Activated CD8-positive, alpha-beta T cell treated with anti-CD3 and anti-CD28 coated beads for 36 hours (primary cell): ENCODE measurements around the gene BNC2. TPM values are rescaled to one million over a fixed set of nuclear protein-coding genes. Genes with fewer than 3 reads are reported as not detected.

Experiments used
- ATAC-seq: fragments of 200-7000 bp; cut with Tn5 transposase; one replicate; pipeline ENCODE4 v1.10.0; 2021; ENCODE audit warnings: mild to moderate bottlenecking, moderate library complexity
- CTCF ChIA-PET: fragments of 350-600 bp; sonication (Branson Sonifier 250); formaldehyde crosslinking; loops from one replicate; lab custom pipeline; 2021; ENCODE audit warnings: antibody characterized with exemption; lab: Charles Lee
- POLR2A ChIA-PET: fragments of 350-600 bp; sonication (Branson Sonifier 250); formaldehyde crosslinking; loops from one replicate; lab custom pipeline; 2021; ENCODE audit warnings: antibody characterized with exemption; lab: Charles Lee
- DNase-seq: peaks from one replicate; pipeline ENCODE4 v3.0.0-alpha.2; 2020
- H3K27ac Mint-ChIP-seq: one replicate; pipeline ENCODE4 v1.8.0; 2021; ENCODE audit warnings: mild to moderate bottlenecking, mixed read lengths
- H3K27me3 Mint-ChIP-seq: one replicate; pipeline ENCODE4 v1.8.0; 2021; ENCODE audit warnings: mixed read lengths
- H3K36me3 Mint-ChIP-seq: one replicate; pipeline ENCODE4 v1.8.0; 2021; ENCODE audit warnings: low read depth, mixed read lengths
- H3K4me1 Mint-ChIP-seq: one replicate; pipeline ENCODE4 v1.8.0; 2021; ENCODE audit warnings: low read depth, mixed read lengths
- H3K4me3 Mint-ChIP-seq: one replicate; pipeline ENCODE4 v1.8.0; 2021; ENCODE audit warnings: mild to moderate bottlenecking, moderate library complexity, mixed read lengths
- H3K9me3 Mint-ChIP-seq: one replicate; pipeline ENCODE4 v1.8.0; 2021; ENCODE audit warnings: mixed read lengths
- CTCF ChIP-seq: fragments of 200-600 bp; IDR thresholded peaks from one replicate; pipeline ENCODE4 v1.8.0; 2022; ENCODE audit warnings: antibody characterized with exemption, mild to moderate bottlenecking
- intact Hi-C: fragments of 100-400 bp; cut with micrococcal nuclease; formaldehyde crosslinking; loops from one replicate; pipeline ENCODE4 v1.10.0; 2022
- total RNA-seq, 2 experiments: library from RNA; stranded (reverse); gene quantifications; one replicate each; pipeline ENCODE4 v1.2.3, GENCODE V29; 2021

BNC2 gene
- total RNA-seq, 2 experiments from 2014 or later = not detected

- Mint-ChIP-seq H3K9me3 (no peaks in the 10 kb centered on the region), H3K4me3 (no peak overlapping the region), H3K36me3 (no peaks in the 10 kb centered on the region), H3K27me3 (no peaks in the 10 kb centered on the region), H3K27ac (no peak overlapping the region), H3K4me1 (no peaks in the 10 kb centered on the region)
- ChIA-PET POLR2A (no interaction called here), CTCF (interaction anchor here (1.4 kb wide), 1 partner anchor 8 kb away, joined by 3 read pairs; no protein-coding TSS in a partner anchor)
- intact Hi-C loops = no loop called here
- DNase-seq (no peak), ATAC-seq (no peak)
- no peak for TF ChIP-seq CTCF
Measured at GRCh38 chr9:16619402-16619801, 251.1 kb downstream of the BNC2 start.

DNA sequence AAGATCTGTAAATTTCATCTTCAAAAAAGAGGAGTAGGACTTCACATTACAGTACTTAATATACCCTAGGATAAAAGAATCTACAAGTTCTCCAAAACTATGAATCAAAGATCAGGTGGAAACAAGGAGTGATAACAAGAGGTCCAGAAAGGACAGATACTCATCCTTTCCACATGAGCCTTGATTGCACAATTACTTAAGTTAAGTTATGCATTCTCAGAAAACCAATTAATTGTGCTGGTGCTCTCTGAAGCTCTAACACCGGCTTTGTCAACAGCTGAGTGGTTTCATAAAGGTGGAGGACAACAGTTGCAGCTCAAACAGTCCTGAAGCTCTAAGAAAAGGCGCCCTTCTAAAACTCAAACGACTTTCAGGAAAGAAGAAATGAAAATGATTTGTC is 251.9 kb downstream of the BNC2 start:
- no peak for TF ChIP-seq CTCF
- H3K4me1 Mint-ChIP-seq = no peaks in the 10 kb centered on the region
- no peak for ATAC-seq
- intact Hi-C loops = no loop called here
- POLR2A ChIA-PET = no interaction called here
- DNase-seq = no peak
- no peaks in the 10 kb centered on the region for H3K9me3 Mint-ChIP-seq
- H3K4me3 Mint-ChIP-seq = no peak overlapping the region
- no peaks in the 10 kb centered on the region for H3K36me3 Mint-ChIP-seq
- CTCF ChIA-PET = interaction anchor here (1.4 kb wide), 1 partner anchor 9 kb away, joined by 3 read pairs; no protein-coding TSS in a partner anchor
- no peaks in the 10 kb centered on the region for H3K27me3 Mint-ChIP-seq
- H3K27ac Mint-ChIP-seq = no peak overlapping the region

GRCh38 chr9:16616686-16617085 is 253.8 kb downstream of the BNC2 start:
- no peaks in the 10 kb centered on the region for H3K4me1 Mint-ChIP-seq
- POLR2A ChIA-PET = no interaction called here

DNA sequence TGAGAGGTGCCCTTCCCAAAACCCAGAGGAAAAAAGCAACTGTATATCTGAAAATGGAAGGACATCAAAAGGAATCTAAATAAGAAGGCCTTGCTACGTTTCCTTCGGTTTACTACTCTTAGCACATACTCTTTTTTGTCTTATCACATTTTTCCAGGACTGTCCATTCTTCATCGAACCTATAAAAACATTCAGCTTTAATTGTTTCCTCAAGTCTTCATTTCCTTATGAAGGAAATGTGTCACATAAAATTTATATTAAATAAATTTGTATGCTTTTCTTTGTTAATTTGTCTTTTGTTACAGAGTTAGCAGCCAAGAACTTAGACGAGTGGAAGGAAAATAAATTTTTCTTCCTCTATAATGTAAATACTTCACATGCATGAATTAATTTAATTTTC is 255.0 kb downstream of the BNC2 start:
- Mint-ChIP-seq H3K27me3 (no peaks in the 10 kb centered on the region), H3K4me1 (no peaks in the 10 kb centered on the region), H3K4me3 (no peak overlapping the region), H3K27ac (no peak overlapping the region), H3K36me3 (no peaks in the 10 kb centered on the region), H3K9me3 (no peaks in the 10 kb centered on the region)
- ChIA-PET CTCF (no interaction called here), POLR2A (no interaction called here)
- DNase-seq (no peak), ATAC-seq (no peak)
- intact Hi-C loops = no loop called here
- TF ChIP-seq CTCF = no peak

More at GRCh38 chr9:16616686-16617085, 253.8 kb downstream of the BNC2 start:
- intact Hi-C loops = no loop called here
- H3K27me3 Mint-ChIP-seq = no peaks in the 10 kb centered on the region
- H3K4me3 Mint-ChIP-seq = no peak overlapping the region
- TF ChIP-seq CTCF = no peak
- CTCF ChIA-PET = no interaction called here
- H3K27ac Mint-ChIP-seq = no peak overlapping the region
- no peaks in the 10 kb centered on the region for H3K36me3 Mint-ChIP-seq
- ATAC-seq (no peak), DNase-seq (no peak)
- H3K9me3 Mint-ChIP-seq = no peaks in the 10 kb centered on the region

- ChIA-PET POLR2A (no interaction called here), CTCF (no interaction called here)
- DNase-seq (no peak), ATAC-seq (no peak)
- Mint-ChIP-seq H3K27me3 (no peaks in the 10 kb centered on the region), H3K27ac (no peak overlapping the region), H3K36me3 (no peaks in the 10 kb centered on the region), H3K9me3 (no peaks in the 10 kb centered on the region), H3K4me1 (no peaks in the 10 kb centered on the region), H3K4me3 (no peak overlapping the region)
- TF ChIP-seq CTCF = no peak
- intact Hi-C loops = no loop called here
Measured at GRCh38 chr9:16613605-16614004, 256.9 kb downstream of the BNC2 start.
